ENCODE data around the gene RBM27. TPM values are rescaled to one million over a fixed set of nuclear protein-coding genes. Genes with fewer than 3 reads are reported as not detected.

RBM27 gene
- total and polyA plus RNA-seq, 10 of the 15 experiments (the other 5 are each of a cell fraction or from before 2014, with no cell fraction given), result 5.8 to 33.9 (median 16.9) TPM

GRCh38 chr5:146165460-146165859 lies 37.9 kb upstream of the RBM27 start (continued):
- no peak for TF ChIP-seq NKRF (conservative IDR thresholded peaks at IDR 0.05)

- no peak overlapping the region for H3K9ac ChIP-seq (ENCODE audit: control insufficient read depth, insufficient read depth, low read length)
- no peak overlapping the region for H3K4me2 ChIP-seq (ENCODE audit: control insufficient read depth, insufficient read depth)
- in situ Hi-C loops (cut with MboI), result no loop called here
- CTCF ChIA-PET, result interaction anchor here (0.5 to 0.6 kb wide), 2 partner anchors 12 to 1935 kb away, joined by 3 to 4 read pairs; no protein-coding TSS in a partner anchor
- BruUV-seq (replicated peaks), result no TSS peak
- intact Hi-C loops (cut with micrococcal nuclease; ENCODE audit: unreplicated experiment), result no loop called here
- ATAC-seq (no peak), FAIRE-seq (no peak), DNase-seq (ENCODE audit: low read depth, low spot score) (no peak)
- TF ChIP-seq BCL11A (IDR thresholded peaks at IDR 0.05; ENCODE audit: low read depth, low read length) (no peak), RB1 (IDR thresholded peaks at IDR 0.05; ENCODE audit: borderline replicate concordance) (no peak), KDM1A (IDR thresholded peaks at IDR 0.05; ENCODE audit: borderline replicate concordance) (no peak), HCFC1 (IDR thresholded peaks at IDR 0.05; ENCODE audit: low read length) (no peak), EP300 (IDR thresholded peaks at IDR 0.05; ENCODE audit: borderline replicate concordance in 1 of 2, control insufficient read depth in 1 of 2, low read depth in 2 of 2, low read length in 2 of 2) (no peak), HSF1 (IDR thresholded peaks at IDR 0.05; ENCODE audit: low read depth, low read length) (no peak), NFYB (IDR thresholded peaks at IDR 0.05; ENCODE audit: insufficient read depth, low read depth, low read length) (no peak)
- H3K79me2 ChIP-seq (ENCODE audit: control insufficient read depth, insufficient read depth, low read length), result no peaks in the 10 kb centered on the region
- POLR2A ChIA-PET, result interaction anchor here (0.6 kb wide), 1 partner anchor 32 kb away, joined by 4 read pairs; no protein-coding TSS in a partner anchor
- no peaks in the 10 kb centered on the region for H4K20me1 ChIP-seq (ENCODE audit: control insufficient read depth, insufficient read depth)
- H3K36me3 ChIP-seq (ENCODE audit: control insufficient read depth in 2 of 2, insufficient read depth in 2 of 2, low read length in 1 of 2), result peaks cover 1 to 20% of the 10 kb centered on the region in 2 experiments
- no peaks in the 10 kb centered on the region for H3K4me1 ChIP-seq (ENCODE audit: control insufficient read depth, insufficient read depth, low read length)
- H3K27me3 ChIP-seq (replicated peaks in 1 of 2; ENCODE audit: control insufficient read depth in 2 of 2, insufficient read depth in 2 of 2, low read length in 1 of 2), result no peaks in the 10 kb centered on the region
- no peak overlapping the region for H3K27ac ChIP-seq (ENCODE audit: control insufficient read depth, insufficient read depth)
- H2AFZ ChIP-seq (ENCODE audit: control insufficient read depth, low read depth, low read length), result no peak overlapping the region
- no peak overlapping the region for H3K4me3 ChIP-seq
- 90% methylated on average over 1 of the region's 1 CpG for WGBS (ENCODE audit: insufficient coverage, insufficient replicate concordance, low lambda C conversion rate, missing lambda C conversion rate)
- RAD21 ChIA-PET (ENCODE audit: unreplicated experiment), result no interaction called here
- SMC1A ChIA-PET (ENCODE audit: uncharacterized antibody, unreplicated experiment), result interaction anchor here (0.8 to 1.0 kb wide), 4 partner anchors 8 to 17 kb away, joined by 3 to 4 read pairs (median 3); partner anchors contain the start of gene LARS1
- H3K9me3 ChIP-seq (replicated peaks; ENCODE audit: control insufficient read depth, insufficient read depth, low read length), result no peaks in the 10 kb centered on the region
Measured at GRCh38 chr5:146165903-146166302, 37.5 kb upstream of the RBM27 start.
